Muscle layer of colon (tissue), 2 donors: Measurements from ENCODE around the gene OR2T1.

ENCODE experiments used
- H3K27ac ChIP-seq: one replicate; pipeline ENCODE4 v1.7.0; 2013; ENCODE audit warnings: low read depth, mild to moderate bottlenecking, low read length, moderate library complexity
- H3K27me3 ChIP-seq, 2 donors: one replicate each; pipeline ENCODE4 v1.7.0; 2013; ENCODE audit warnings: low read length in 2 of 2, mild to moderate bottlenecking in 2 of 2; ENCODE audit not compliant: insufficient read depth in 2 of 2, control insufficient read depth in 1 of 2
- H3K36me3 ChIP-seq: one replicate; pipeline ENCODE4 v1.7.0; 2013; ENCODE audit warnings: mild to moderate bottlenecking, low read length; ENCODE audit not compliant: insufficient read depth
- H3K4me1 ChIP-seq: one replicate; pipeline ENCODE4 v1.7.0; 2013; ENCODE audit warnings: mild to moderate bottlenecking, low read length; ENCODE audit not compliant: insufficient read depth
- H3K4me3 ChIP-seq, 2 donors: one replicate each; pipeline ENCODE4 v1.7.0; 2013; ENCODE audit warnings: low read length in 2 of 2, low read depth in 1 of 2, mild to moderate bottlenecking in 1 of 2, moderate library complexity in 1 of 2
- H3K9ac ChIP-seq: one replicate; pipeline ENCODE4 v1.7.0; 2013; ENCODE audit warnings: low read length
- H3K9me3 ChIP-seq: one replicate; pipeline ENCODE4 v1.7.0; 2013; ENCODE audit warnings: mild to moderate bottlenecking, low read length
- donor health status: abdominal sarcoma.
- donor health status: Adenocarcinoma of cecum.

OR2T1 gene, protein sequence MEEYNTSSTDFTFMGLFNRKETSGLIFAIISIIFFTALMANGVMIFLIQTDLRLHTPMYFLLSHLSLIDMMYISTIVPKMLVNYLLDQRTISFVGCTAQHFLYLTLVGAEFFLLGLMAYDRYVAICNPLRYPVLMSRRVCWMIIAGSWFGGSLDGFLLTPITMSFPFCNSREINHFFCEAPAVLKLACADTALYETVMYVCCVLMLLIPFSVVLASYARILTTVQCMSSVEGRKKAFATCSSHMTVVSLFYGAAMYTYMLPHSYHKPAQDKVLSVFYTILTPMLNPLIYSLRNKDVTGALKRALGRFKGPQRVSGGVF

DNA sequence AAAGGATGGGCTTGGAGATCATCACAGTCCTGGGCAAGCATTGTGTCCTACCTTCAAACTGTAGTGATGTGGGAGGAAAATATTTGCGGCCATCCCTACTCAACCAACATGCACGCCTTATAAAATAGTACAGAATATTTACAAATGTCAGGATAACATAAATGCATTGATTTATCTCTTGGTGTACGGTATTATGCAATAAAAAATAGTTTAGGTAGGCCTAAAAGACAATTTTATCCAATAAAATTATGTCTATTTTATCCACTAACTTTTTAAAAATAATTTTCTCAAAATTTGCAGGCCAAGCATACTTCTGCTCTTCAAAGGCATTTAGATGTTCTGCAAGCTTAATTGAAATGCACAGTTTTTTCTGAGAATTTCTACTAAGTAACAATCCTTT, at the start of gene OR2T1:
Gene OR2T1 (plus strand): TSS at position 301 of the 400 bp plus-strand sequence. CDS start 3,100 bp downstream, outside the sequence.
- Histone ChIP-seq H3K27me3 (no peaks in the 10 kb centered on the region), H3K27ac (no peak within 1 kb of the TSS), H3K9ac (no peak within 1 kb of the TSS), H3K36me3 (no peaks in the 10 kb centered on the region), H3K4me1 (no peaks in the 10 kb centered on the region), H3K9me3 (no peaks in the 10 kb centered on the region), H3K4me3 (no peak within 1 kb of the TSS)

DNA sequence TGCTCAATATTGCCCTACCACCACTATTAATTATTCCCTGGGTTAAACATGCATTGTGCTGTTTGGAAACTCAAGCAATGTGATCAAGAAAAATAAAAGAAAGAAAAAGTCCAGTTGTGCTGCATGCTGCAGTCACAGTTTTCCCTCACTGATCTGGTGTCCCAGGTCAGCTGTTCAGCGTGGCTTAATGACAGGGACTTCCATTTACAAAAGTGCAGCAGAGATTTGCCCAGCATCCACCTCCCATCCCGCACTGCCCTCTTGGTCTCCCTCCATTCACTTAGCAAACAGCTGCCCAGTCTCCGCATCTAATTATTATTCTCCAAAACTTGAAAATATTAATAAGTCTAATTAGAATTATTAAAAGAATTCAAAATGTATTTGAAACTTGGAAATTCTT, 43.4 kb upstream of the OR2T1 start:
- no peaks in the 10 kb centered on the region for H3K27me3 ChIP-seq
- H3K9ac ChIP-seq, result no peak overlapping the region
- no peaks in the 10 kb centered on the region for H3K36me3 ChIP-seq
- no peak overlapping the region for H3K27ac ChIP-seq
- H3K9me3 ChIP-seq, result no peaks in the 10 kb centered on the region
- H3K4me3 ChIP-seq, result no peak overlapping the region
- H3K4me1 ChIP-seq, result no peaks in the 10 kb centered on the region

DNA sequence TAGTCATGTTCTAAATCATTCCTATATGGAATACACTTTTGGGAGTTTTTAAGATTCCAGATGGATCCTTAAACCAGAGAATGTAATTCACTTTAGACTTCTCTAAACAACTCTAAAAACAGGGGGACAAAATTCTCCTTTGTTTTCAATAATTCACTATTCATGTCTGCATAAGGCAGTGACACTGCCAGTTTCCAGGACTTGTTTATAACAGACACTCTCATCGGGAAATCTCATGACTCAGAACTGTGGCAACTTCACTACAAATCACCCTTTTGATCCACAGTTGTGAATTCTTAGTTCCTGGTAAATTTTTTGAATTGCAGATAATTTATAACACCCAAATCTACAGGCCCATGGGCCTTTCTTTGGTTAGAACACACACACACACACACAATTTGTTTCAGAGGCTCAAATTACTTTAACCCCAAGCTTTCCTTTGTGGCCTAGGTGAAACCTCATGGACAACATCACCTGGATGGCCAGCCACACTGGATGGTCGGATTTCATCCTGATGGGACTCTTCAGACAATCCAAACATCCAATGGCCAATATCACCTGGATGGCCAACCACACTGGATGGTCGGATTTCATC, 41.6 kb upstream of the OR2T1 start, which contains the start of gene OR2T4:
Gene OR2T4 (plus strand): TSS at position 545 of the 595 bp plus-strand sequence. CDS start 0 bp downstream, at position 545.
- Histone ChIP-seq H3K27ac (no peak within 1 kb of the TSS), H3K27me3 (no peaks in the 10 kb centered on the region), H3K9me3 (no peaks in the 10 kb centered on the region), H3K4me1 (no peaks in the 10 kb centered on the region), H3K4me3 (no peak within 1 kb of the TSS), H3K9ac (no peak within 1 kb of the TSS), H3K36me3 (no peaks in the 10 kb centered on the region)

- Histone ChIP-seq H3K36me3 (no peaks in the 10 kb centered on the region), H3K27ac (no peak overlapping the region), H3K27me3 (no peaks in the 10 kb centered on the region), H3K9ac (no peak overlapping the region), H3K9me3 (no peaks in the 10 kb centered on the region), H3K4me1 (no peaks in the 10 kb centered on the region), H3K4me3 (no peak overlapping the region)
These were observed 36.2 kb upstream of the OR2T1 start for GRCh38 chr1:248366609-248367008.

- Histone ChIP-seq H3K4me3 (no peak overlapping the region), H3K27ac (no peak overlapping the region), H3K36me3 (no peaks in the 10 kb centered on the region), H3K9ac (no peak overlapping the region), H3K27me3 (no peaks in the 10 kb centered on the region), H3K4me1 (no peaks in the 10 kb centered on the region), H3K9me3 (no peaks in the 10 kb centered on the region)
These were observed 30.5 kb upstream of the OR2T1 start for GRCh38 chr1:248372394-248372793.

DNA sequence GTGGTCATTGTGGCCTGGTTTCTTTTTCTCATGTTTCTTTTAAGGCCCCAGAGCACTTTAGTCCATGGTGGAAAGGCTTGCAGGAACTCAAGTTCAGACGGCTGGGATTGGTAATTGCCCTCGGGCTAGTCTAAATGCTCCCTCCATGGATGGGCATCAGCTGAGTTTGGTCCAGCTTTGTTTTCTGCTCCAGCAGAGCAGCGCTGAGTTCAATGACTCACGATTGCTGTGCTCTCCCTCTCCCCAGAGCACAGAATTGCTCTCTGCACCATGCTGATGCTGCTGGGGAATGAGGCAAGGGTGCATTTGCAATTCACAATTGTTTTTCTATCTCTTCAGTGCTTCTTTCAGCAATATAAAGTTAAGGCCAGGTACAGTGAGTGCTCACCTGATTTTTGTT, 29.1 kb upstream of the OR2T1 start:
- Histone ChIP-seq H3K4me1 (no peaks in the 10 kb centered on the region), H3K4me3 (no peak overlapping the region), H3K9me3 (no peaks in the 10 kb centered on the region), H3K9ac (no peak overlapping the region), H3K27ac (no peak overlapping the region), H3K36me3 (no peaks in the 10 kb centered on the region), H3K27me3 (no peaks in the 10 kb centered on the region)

DNA sequence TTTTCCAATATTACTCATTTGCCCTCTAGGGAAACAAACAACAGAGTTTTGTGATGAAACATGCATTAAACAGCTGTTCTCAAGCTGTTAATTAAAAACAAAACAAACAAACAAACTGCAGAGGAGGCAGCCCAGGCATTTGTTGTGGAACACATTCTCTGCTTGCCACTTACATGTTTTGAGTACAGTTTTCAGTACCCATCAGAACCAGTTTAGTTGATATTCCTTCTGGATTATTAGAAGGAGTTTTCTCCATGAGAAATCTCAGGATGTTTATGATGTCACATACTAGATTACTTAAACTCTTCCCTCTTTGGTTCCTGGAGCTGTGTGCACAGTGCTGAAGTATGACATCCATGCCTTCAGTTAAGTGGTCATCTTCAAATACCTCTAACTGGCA, 27.4 kb upstream of the OR2T1 start, which contains the start of gene OR2T6:
Gene OR2T6 (plus strand): TSS at position 301 of the 400 bp plus-strand sequence. CDS start 11,863 bp downstream, outside the sequence.
- Histone ChIP-seq H3K9ac (no peak within 1 kb of the TSS), H3K4me3 (no peak within 1 kb of the TSS), H3K4me1 (no peaks in the 10 kb centered on the region), H3K9me3 (no peaks in the 10 kb centered on the region), H3K27ac (no peak within 1 kb of the TSS), H3K27me3 (no peaks in the 10 kb centered on the region), H3K36me3 (no peaks in the 10 kb centered on the region)

GRCh38 chr1:248376916-248377315, 25.9 kb upstream of the OR2T1 start:
- no peak overlapping the region for H3K9ac ChIP-seq

GRCh38 chr1:248380854-248381253, 22.0 kb upstream of the OR2T1 start:
- Histone ChIP-seq H3K27me3 (no peaks in the 10 kb centered on the region), H3K9ac (no peak overlapping the region), H3K9me3 (no peaks in the 10 kb centered on the region), H3K27ac (no peak overlapping the region), H3K4me1 (no peaks in the 10 kb centered on the region), H3K4me3 (no peak overlapping the region), H3K36me3 (no peaks in the 10 kb centered on the region)

More at GRCh38 chr1:248376916-248377315, 25.9 kb upstream of the OR2T1 start:
- H3K27ac ChIP-seq, result no peak overlapping the region
- H3K4me1 ChIP-seq, result no peaks in the 10 kb centered on the region
- H3K4me3 ChIP-seq, result no peak overlapping the region
- H3K27me3 ChIP-seq, result no peaks in the 10 kb centered on the region
- no peaks in the 10 kb centered on the region for H3K36me3 ChIP-seq
- H3K9me3 ChIP-seq, result no peaks in the 10 kb centered on the region

DNA sequence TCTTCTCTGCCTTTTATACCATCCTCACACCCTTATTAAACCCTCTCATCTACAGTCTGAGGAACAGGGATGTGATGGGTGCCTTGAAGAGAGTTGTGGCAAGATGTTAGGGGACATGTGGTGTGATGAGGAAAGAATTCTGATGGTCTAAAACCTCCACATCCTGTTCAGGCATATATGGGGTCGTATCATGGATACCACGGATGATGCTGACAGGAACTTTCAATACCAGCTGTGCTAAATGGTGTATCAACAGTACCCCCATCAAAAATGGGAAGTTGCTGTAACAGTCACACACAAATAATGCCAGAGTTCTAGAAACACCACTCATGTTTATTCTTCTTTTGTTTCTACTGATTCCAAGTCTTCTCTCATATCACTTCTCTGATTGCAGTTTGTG, 14.4 kb upstream of the OR2T1 start:
- H3K27me3 ChIP-seq, result no peaks in the 10 kb centered on the region
- H3K36me3 ChIP-seq, result no peaks in the 10 kb centered on the region
- no peak overlapping the region for H3K27ac ChIP-seq
- H3K9ac ChIP-seq, result no peak overlapping the region
- H3K9me3 ChIP-seq, result no peaks in the 10 kb centered on the region
- no peak overlapping the region for H3K4me3 ChIP-seq
- no peaks in the 10 kb centered on the region for H3K4me1 ChIP-seq

DNA sequence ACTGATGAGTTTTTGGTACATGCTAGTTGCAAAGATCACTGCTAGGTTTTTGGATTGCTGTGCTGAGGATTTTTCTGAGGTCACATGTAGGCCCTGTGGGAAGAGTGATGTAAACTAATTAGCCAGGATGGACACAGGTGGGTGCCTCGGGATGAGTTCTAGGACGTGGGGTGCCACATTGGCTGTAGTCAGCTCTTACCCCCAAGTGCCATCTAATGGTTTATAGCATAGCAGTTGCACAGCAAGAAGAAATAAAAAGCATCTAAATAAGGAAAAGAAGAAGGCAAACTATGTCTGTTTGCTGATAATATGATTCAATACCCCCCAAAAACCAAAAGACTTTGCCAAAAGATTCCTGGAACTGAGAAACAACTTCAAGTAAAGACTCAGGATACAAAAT, 9.8 kb upstream of the OR2T1 start:
- Histone ChIP-seq H3K4me1 (no peaks in the 10 kb centered on the region), H3K9me3 (no peaks in the 10 kb centered on the region), H3K27me3 (no peaks in the 10 kb centered on the region), H3K4me3 (no peak overlapping the region), H3K9ac (no peak overlapping the region), H3K27ac (no peak overlapping the region), H3K36me3 (no peaks in the 10 kb centered on the region)

DNA sequence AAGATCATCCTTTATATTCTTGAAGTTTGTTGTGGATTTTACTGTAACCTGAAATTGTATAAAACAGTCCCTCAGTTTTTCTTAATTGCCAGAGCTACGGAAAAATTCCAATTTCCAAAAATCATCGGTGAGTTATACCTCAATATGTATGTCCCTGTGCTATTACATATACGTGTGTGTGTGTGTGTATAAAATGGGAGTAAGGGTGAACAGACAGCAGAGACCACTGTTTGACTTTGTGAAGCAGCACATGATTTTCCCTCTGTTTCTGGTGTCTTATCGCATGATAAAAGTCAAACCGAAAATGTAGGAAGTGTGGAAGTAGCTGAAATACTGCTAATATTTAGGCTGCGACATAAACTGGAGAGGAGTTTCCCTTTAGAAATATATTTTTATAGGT, 1.2 kb downstream of the OR2T1 start:
- Histone ChIP-seq H3K27ac (no peak overlapping the region), H3K27me3 (no peaks in the 10 kb centered on the region), H3K9ac (no peak overlapping the region), H3K36me3 (no peaks in the 10 kb centered on the region), H3K9me3 (no peaks in the 10 kb centered on the region), H3K4me1 (no peaks in the 10 kb centered on the region), H3K4me3 (no peak overlapping the region)
